IPS-20b (cell line): ENCODE measurements around the gene ARL6IP5.

Experiments used
- H3K27ac ChIP-seq: one replicate; pipeline ENCODE4 v1.5.1; 2013; ENCODE audit warnings: low read length
- H3K27me3 ChIP-seq: 2 replicates; pipeline ENCODE4 v1.6.1; 2013; ENCODE audit warnings: mild to moderate bottlenecking, low read length, inconsistent platforms; ENCODE audit not compliant: insufficient read depth
- H3K36me3 ChIP-seq: 2 replicates; pipeline ENCODE4 v1.6.1; 2013; ENCODE audit warnings: low read depth, mild to moderate bottlenecking, inconsistent platforms, low read length, moderate library complexity; ENCODE audit not compliant: insufficient read depth
- H3K4me1 ChIP-seq: 2 replicates; pipeline ENCODE4 v1.6.1; 2013; ENCODE audit warnings: mild to moderate bottlenecking, control low read depth, inconsistent platforms, low read length, moderate library complexity; ENCODE audit not compliant: insufficient read depth
- H3K4me3 ChIP-seq: 2 replicates; pipeline ENCODE4 v1.5.1; 2013; ENCODE audit warnings: mild to moderate bottlenecking, low read length, inconsistent platforms
- H3K9ac ChIP-seq: 2 replicates; pipeline ENCODE4 v1.6.1; 2013; ENCODE audit warnings: low read depth, mild to moderate bottlenecking, inconsistent platforms, low read length, moderate library complexity
- H3K9me3 ChIP-seq: 2 replicates; pipeline ENCODE4 v1.6.1; 2013; ENCODE audit warnings: mild to moderate bottlenecking, low read depth, low read length, inconsistent platforms; ENCODE audit not compliant: insufficient read depth

ARL6IP5 gene, protein sequence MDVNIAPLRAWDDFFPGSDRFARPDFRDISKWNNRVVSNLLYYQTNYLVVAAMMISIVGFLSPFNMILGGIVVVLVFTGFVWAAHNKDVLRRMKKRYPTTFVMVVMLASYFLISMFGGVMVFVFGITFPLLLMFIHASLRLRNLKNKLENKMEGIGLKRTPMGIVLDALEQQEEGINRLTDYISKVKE

DNA sequence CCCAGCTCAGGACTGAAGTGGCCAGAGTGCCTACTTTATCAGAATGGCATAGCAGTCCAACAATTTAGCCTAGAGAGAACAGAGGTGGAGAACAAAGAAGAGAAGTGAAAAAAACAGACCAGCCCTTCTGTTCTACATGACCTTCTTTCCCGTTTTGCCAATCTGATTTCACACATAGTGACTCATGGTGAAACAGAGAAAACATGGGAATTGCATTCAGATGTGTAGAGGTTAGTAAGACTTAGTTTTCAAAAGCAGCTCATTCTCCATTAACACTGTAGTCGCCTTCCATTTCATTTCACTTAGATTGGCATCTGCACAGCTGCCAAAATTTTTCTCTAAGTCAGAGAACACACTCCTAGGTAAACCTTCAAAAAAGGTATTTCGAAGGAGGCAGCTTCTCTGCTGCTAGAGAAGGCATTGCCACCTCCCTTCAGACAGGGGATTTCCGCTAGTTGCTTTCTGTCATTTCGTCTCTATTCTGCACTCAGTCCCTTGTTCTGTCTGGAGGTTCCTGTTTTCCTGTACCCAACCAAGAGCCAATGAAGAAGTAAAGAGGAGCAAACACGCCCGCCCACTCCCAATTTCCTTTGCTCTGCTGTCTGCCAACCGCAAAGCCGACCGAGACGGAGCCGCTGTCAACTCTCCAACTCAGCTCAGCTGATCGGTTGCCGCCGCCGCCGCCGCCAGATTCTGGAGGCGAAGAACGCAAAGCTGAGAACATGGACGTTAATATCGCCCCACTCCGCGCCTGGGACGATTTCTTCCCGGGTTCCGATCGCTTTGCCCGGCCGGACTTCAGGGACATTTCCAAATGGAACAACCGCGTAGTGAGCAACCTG is at the start of gene ARL6IP5:
Gene ARL6IP5 (plus strand): TSS at position 612 of the 842 bp plus-strand sequence. CDS start 111 bp downstream, at position 723.
- Histone ChIP-seq H3K9ac (peak within 1 kb of the TSS; percentile 76; the same call in 1 of the 2 replicates), H3K27ac (no peak within 1 kb of the TSS), H3K36me3 (no peaks in the 10 kb centered on the region), H3K27me3 (0 out of 2 replicates have a peak, but pooled peaks cover 4% of the 10 kb centered on the region), H3K4me1 (peaks cover 27% of the 10 kb centered on the region), H3K9me3 (no peaks in the 10 kb centered on the region), H3K4me3 (peak within 1 kb of the TSS; percentile 81)

DNA sequence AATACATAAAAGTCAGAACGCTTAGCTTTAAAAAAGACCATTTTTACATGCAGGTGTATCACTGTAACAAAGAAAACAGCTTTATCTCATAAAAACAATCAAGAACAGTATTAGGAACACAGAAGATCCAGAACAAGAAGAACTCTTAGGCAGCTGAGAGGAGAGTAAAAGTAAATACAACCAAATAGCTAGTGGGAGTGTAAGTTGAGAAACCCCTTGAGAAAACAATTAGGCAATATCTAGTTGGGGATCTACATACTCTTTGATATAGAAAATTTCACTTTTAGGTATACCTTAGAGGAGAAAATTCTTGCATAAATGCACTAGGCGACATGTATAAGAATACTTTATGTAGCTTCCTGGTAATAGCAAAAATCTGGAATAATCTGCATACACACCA is 40.1 kb upstream of the ARL6IP5 start:
- Histone ChIP-seq H3K4me1 (no peaks in the 10 kb centered on the region), H3K27ac (no peak overlapping the region), H3K9ac (no peak overlapping the region), H3K36me3 (peaks cover 65% of the 10 kb centered on the region), H3K27me3 (no peaks in the 10 kb centered on the region), H3K9me3 (no peaks in the 10 kb centered on the region), H3K4me3 (no peak overlapping the region)

DNA sequence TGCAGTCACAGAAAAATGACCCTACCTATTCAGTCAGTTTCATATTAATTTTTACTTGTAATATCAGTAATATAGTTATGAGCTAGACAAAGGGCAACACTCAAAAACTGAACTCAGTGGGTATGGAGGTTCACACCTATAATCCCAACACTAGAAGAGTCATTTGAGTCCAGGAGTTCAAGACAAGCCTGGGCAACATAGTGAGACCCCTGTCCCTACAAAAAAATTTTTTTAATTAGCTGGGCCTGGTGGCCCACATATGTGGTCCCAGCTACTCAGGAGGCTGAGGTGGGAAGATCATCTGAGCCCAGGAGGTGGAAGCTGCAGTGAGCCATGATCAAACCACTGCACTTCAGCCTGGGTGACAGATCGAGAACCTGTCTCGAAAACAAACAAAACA is 35.7 kb upstream of the ARL6IP5 start:
- Histone ChIP-seq H3K9ac (no peak overlapping the region), H3K27me3 (no peaks in the 10 kb centered on the region), H3K27ac (no peak overlapping the region), H3K9me3 (no peaks in the 10 kb centered on the region), H3K4me1 (no peaks in the 10 kb centered on the region), H3K36me3 (peaks cover 34% of the 10 kb centered on the region), H3K4me3 (no peak overlapping the region)

DNA sequence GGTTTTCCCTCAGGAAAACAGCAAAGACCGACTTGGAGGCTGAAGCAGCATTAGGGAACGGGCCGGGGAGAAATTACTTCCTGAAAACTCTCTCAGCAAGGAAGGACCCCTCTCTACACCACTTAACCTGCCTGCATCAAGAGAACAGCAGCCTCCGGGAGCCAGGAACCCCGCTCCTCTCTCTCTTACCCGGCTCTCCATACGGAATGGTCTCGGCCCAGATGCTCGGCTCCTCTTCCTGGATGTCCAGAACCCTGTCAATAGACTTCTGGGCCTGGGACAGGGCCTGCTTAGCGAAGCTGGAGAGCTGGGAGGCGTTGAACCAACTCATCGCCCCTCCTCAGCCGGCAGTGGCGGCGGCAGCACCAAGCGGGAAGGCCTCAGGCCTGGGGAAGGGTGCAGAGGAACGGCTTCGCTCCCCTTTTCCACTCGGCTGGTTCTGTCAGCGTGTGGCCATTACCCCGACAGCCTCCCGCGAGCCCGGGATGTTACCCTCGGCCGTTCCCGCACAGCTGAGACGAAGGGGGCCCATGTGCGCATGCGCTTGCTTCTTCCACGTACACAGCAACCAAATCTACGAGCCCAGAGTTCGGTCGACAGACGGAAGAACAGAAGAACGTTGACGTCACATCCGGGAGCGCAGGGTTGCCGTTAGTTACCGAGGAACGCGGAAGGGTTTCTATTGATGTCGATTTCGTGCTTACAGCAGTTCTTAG is 32.8 kb upstream of the ARL6IP5 start, which contains the start of gene TMF1:
Gene TMF1 (minus strand): TSS at position 578 of the 716 bp plus-strand sequence. CDS start 247 bp downstream, at position 331.
- Histone ChIP-seq H3K27me3 (no peaks in the 10 kb centered on the region), H3K4me3 (peak within 1 kb of the TSS; percentile 86), H3K27ac (peak within 1 kb of the TSS; percentile 81), H3K4me1 (no peaks in the 10 kb centered on the region), H3K36me3 (peaks cover 42% of the 10 kb centered on the region), H3K9me3 (no peaks in the 10 kb centered on the region), H3K9ac (peak within 1 kb of the TSS; percentile 84)

DNA sequence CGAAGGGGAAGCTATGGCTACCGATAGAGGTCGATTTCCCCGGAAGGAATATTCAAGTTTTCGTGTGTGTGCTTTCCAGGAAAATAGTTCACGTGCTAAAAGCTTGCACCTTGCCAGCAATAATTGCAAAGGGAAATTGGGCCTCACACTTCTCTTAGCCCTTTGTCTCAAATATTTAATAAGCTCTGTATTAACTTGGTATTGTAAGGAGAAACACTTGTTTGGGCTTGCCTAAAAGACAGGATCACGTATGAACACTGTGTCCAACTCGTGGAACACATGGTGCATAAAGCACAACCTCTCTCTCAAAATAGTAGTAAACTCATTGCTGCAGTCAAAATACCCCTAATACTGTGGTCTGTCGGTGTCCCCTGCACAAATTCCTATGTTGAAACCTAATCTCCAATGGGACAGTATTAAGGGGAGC is 32.3 kb upstream of the ARL6IP5 start:
- peak overlapping the region; percentile 86 for H3K4me3 ChIP-seq

DNA sequence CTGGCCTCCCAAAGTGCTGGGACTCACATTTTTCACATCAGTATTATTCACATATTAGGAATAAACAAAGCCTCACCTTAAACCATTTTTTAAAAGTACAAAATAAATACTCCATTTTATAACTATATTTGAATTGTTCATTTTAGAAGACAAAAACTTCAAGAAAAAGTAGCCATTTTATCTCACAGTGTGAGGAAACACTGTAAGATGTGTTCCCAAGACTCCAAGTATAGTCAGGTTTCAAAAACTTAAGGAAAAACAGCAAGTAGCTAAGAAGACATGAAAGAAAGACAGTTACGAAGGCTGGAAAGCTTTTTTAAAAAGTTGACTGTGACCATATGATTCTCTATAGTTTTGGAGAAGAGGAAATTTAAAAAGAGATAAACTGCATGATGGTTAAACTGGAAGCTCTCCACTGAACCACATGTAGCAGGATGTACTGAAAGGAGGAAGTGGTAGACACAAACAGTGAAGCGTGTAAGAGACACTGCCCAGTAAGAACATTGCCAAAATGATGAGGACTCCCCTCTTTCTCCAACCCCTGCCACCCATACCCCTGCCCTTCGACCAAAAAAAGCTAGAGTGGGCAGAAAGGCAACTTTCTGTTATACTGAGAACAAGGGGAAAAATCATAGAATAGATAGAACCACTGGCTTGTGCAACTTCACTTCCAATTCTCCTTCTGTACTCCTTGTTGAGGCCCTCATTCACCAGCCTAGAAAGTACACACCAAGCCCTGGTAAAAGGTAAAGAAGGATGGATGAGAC is 26.4 kb upstream of the ARL6IP5 start:
- H3K27ac ChIP-seq, result no peak overlapping the region
- H3K9ac ChIP-seq, result no peak overlapping the region
- H3K4me1 ChIP-seq, result no peaks in the 10 kb centered on the region
- no peak overlapping the region for H3K4me3 ChIP-seq
- no peaks in the 10 kb centered on the region for H3K9me3 ChIP-seq
- peaks cover 85% of the 10 kb centered on the region for H3K36me3 ChIP-seq
- H3K27me3 ChIP-seq, result no peaks in the 10 kb centered on the region

More for the DNA sequence above, 32.3 kb upstream of the ARL6IP5 start:
- peak overlapping the region; percentile 81 for H3K27ac ChIP-seq
- H3K9ac ChIP-seq, result peak overlapping the region; percentile 84
- H3K4me1 ChIP-seq, result no peaks in the 10 kb centered on the region
- peaks cover 42% of the 10 kb centered on the region for H3K36me3 ChIP-seq
- no peaks in the 10 kb centered on the region for H3K9me3 ChIP-seq
- H3K27me3 ChIP-seq, result no peaks in the 10 kb centered on the region

DNA sequence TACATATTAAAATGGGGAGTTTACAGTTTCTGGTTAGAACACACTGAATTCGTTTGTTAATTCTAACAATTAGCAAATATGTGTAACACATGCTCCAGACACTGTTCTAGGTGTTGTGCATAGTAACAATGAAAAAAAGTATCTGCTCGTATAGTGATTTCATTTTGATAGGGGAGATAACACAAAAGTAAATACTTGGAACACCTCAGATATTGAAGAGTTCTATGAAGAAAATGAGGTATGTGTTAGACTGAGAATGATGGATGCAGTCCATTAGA is 25.9 kb upstream of the ARL6IP5 start:
- Histone ChIP-seq H3K9ac (no peak overlapping the region), H3K27ac (no peak overlapping the region), H3K4me3 (no peak overlapping the region), H3K27me3 (no peaks in the 10 kb centered on the region), H3K9me3 (no peaks in the 10 kb centered on the region), H3K36me3 (peaks cover 91% of the 10 kb centered on the region), H3K4me1 (no peaks in the 10 kb centered on the region)

DNA sequence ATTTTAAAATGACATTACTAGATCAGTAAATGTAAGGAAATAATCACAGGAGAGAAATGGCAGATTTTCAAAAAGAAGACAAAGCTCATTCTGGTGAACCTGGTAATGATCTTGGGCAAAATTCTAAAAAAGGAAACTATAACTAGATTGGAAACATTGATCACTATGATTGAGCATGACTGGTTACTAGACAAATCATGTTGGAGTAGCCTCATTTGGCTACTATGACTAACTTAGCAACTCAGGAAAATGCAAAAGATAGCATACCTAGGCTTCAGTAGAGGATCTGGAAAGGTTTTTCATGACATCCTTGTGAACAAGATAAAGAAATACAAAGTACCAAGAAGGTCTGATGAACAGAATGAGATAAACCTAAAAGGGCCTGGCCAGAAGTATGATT is 25.0 kb upstream of the ARL6IP5 start:
- Histone ChIP-seq H3K4me1 (no peaks in the 10 kb centered on the region), H3K36me3 (peaks cover 92% of the 10 kb centered on the region), H3K4me3 (no peak overlapping the region), H3K9me3 (no peaks in the 10 kb centered on the region), H3K27me3 (no peaks in the 10 kb centered on the region), H3K9ac (no peak overlapping the region), H3K27ac (no peak overlapping the region)

DNA sequence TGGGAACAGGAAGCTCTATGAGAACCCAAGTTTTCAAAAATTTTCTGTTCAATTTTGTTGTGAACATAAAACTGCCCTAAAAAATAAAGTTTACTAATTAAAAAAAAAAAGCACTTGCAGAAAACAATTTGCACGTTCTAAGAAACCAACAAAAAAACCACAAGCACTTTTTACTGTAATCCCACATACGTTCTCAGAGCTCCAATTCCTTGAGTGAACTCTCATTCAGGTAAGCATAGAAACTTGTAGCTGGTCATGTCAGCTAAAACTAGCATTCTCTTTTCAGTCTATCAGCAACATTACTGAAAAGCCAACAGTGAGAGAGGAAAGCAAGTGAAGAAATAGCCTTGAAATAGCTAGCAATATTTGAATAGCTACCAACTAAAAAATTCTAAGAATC is 21.1 kb upstream of the ARL6IP5 start:
- no peak overlapping the region for H3K9ac ChIP-seq
- no peaks in the 10 kb centered on the region for H3K9me3 ChIP-seq
- no peaks in the 10 kb centered on the region for H3K27me3 ChIP-seq
- no peaks in the 10 kb centered on the region for H3K4me1 ChIP-seq
- peaks cover 56% of the 10 kb centered on the region for H3K36me3 ChIP-seq
- no peak overlapping the region for H3K27ac ChIP-seq
- no peak overlapping the region for H3K4me3 ChIP-seq

DNA sequence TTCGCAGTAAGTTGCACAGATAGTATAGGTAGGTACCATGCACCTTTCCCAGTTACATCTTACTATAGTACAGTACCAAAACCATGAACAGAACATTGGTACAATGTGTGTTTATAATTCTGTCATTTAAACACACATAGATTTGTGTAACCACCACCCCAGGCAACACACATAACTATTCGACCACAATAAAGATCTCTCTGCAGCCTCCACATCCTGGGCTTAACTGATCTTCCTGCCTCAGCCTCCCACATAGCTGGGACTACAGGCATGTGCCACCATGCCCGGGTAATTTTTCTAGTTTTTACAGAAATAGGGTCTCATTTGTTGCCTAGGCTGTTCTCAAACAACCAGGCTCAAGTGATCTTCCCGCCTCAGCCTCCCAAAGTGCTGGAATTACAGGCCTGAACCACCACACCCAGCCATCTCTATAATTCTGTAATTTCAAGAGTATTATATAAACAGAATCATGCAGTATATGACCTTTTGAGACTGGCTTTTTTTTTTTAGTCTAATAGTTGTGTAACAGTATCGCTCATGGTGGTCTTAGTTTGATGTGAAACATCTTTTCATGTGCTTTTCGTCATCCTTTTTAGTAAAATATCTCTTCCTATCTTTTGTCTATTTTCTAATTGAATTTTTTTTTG is 19.3 kb upstream of the ARL6IP5 start:
- H3K4me3 ChIP-seq, result no peak overlapping the region
- no peaks in the 10 kb centered on the region for H3K9me3 ChIP-seq
- H3K27ac ChIP-seq, result no peak overlapping the region
- H3K27me3 ChIP-seq, result no peaks in the 10 kb centered on the region
- H3K9ac ChIP-seq, result no peak overlapping the region
- H3K36me3 ChIP-seq, result peaks cover 39% of the 10 kb centered on the region
- H3K4me1 ChIP-seq, result no peaks in the 10 kb centered on the region

DNA sequence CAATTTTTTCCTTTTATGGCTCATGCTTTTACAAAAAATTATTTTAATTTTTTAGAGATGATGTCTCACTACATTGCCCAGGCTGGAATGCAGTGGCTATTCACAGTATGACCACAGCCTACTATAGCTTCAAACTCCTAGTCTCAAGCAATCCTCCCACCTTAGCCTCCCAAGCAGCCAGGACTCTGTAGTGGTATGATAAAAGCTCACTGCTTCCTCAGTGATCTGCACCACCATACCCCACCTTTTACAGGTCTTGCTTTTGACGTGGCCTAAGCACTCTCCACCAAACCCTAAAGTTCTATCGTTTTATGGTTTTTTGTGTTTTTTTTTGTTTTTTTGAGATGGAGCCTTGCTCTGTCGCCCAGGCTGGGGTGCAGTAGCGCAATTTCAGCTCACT is 18.6 kb upstream of the ARL6IP5 start:
- H3K4me1 ChIP-seq, result no peaks in the 10 kb centered on the region
- H3K9me3 ChIP-seq, result no peaks in the 10 kb centered on the region
- H3K9ac ChIP-seq, result no peak overlapping the region
- H3K27me3 ChIP-seq, result no peaks in the 10 kb centered on the region
- no peak overlapping the region for H3K4me3 ChIP-seq
- H3K27ac ChIP-seq, result no peak overlapping the region
- H3K36me3 ChIP-seq, result peaks cover 39% of the 10 kb centered on the region
